Dermis blood vessel endothelial cell (primary cell): ENCODE results near the gene TSGA10IP. TPM values are rescaled to one million over a fixed set of nuclear protein-coding genes. Genes with fewer than 3 reads are reported as not detected.

Experiments used
- DNase-seq: peaks from one replicate; pipeline ENCODE4 v3.0.0; 2010
- total RNA-seq: library from RNA; depleted of rRNA; stranded (reverse); fragments of >200 nt; gene quantifications from 2 replicates; pipeline ENCODE4 v1.2.3, GENCODE V29; 2014

Gene TSGA10IP
- total RNA-seq, 1 donor from 2014 or later: not detected

GRCh38 chr11:66008468-66009101 is 63.3 kb downstream of the TSGA10IP start:
- DNase-seq: no peak

Other genes starting within 250 kb of the TSGA10IP start
- 35.7 and 38.5 TPM in 2 replicates for gene KAT5, start 233.2 kb upstream of the TSGA10IP start, total RNA-seq
- 30.6 and 96.1 TPM in 2 replicates for gene RNASEH2C, start 224.7 kb upstream of the TSGA10IP start, total RNA-seq
- 11.6 and 13.8 TPM in 2 replicates for gene AP5B1, start 164.5 kb upstream of the TSGA10IP start, total RNA-seq
- not detected in 2 replicates for gene OVOL1, start 158.4 kb upstream of the TSGA10IP start, total RNA-seq
- gene SNX32, start 111.5 kb upstream of the TSGA10IP start, total RNA-seq: 0.17 and 0.33 TPM in 2 replicates
- 1,118 and 1,698 TPM in 2 replicates for gene CFL1, start 87.3 kb upstream of the TSGA10IP start, total RNA-seq
- 48.2 and 49.7 TPM in 2 replicates for gene MUS81, start 85.0 kb upstream of the TSGA10IP start, total RNA-seq
- gene EFEMP2, start 72.7 kb upstream of the TSGA10IP start, total RNA-seq: 16.8 and 22.1 TPM in 2 replicates
- gene CTSW, start 65.6 kb upstream of the TSGA10IP start, total RNA-seq: not detected in 2 replicates
- 161 and 189 TPM in 2 replicates for gene FIBP, start 57.0 kb upstream of the TSGA10IP start, total RNA-seq
- gene CCDC85B, start 54.8 kb upstream of the TSGA10IP start, total RNA-seq: 69.3 and 163 TPM in 2 replicates
- 3.6 and 4.9 TPM in 2 replicates for gene FOSL1, start 45.1 kb upstream of the TSGA10IP start, total RNA-seq
- gene C11orf68, start 26.4 kb upstream of the TSGA10IP start, total RNA-seq: 17.0 and 20.0 TPM in 2 replicates
- 64.9 and 93.9 TPM in 2 replicates for gene DRAP1, start 26.1 kb upstream of the TSGA10IP start, total RNA-seq
- 27.1 and 48.7 TPM in 2 replicates for gene SART1, start 16.3 kb downstream of the TSGA10IP start, total RNA-seq
- 32.2 and 35.8 TPM in 2 replicates for gene EIF1AD, start 56.7 kb downstream of the TSGA10IP start, total RNA-seq
- gene BANF1, start 57.0 kb downstream of the TSGA10IP start, total RNA-seq: 18.2 and 23.2 TPM in 2 replicates
- gene CST6, start 66.5 kb downstream of the TSGA10IP start, total RNA-seq: 0.17 and 0.60 TPM in 2 replicates
- gene CATSPER1, start 81.0 kb downstream of the TSGA10IP start, total RNA-seq: 0.34 TPM in 1 of 2 replicates, not detected in the other
- 0.60 and 1.4 TPM in 2 replicates for gene GAL3ST3, start 103.7 kb downstream of the TSGA10IP start, total RNA-seq
- gene SF3B2, start 106.9 kb downstream of the TSGA10IP start, total RNA-seq: 116 and 141 TPM in 2 replicates
- gene PACS1, start 124.8 kb downstream of the TSGA10IP start, total RNA-seq: 28.2 and 52.7 TPM in 2 replicates